Kidney (tissue), 14 donors: ENCODE results near the gene CD163L1. TPM values are rescaled to one million over a fixed set of nuclear protein-coding genes. Genes with fewer than 3 reads are reported as not detected.
A peak's percentile ranks its signal among the peaks of the same experiment; 100 is the strongest.

Experiments
- DNase-seq, 5 donors: peaks; one replicate each; pipeline ENCODE4 v3.0.0-alpha.2; 2013 to 2020
- FAIRE-seq: peaks from 2 replicates; lab custom pipeline; 2012; peaks lifted over from hg19 to GRCh38; lab: Jason Lieb, UNC
- H3K27ac ChIP-seq, 2 donors: one replicate each; pipeline ENCODE4 v1.7.0; 2013; ENCODE audit warnings: low read depth in 2 of 2, low read length in 2 of 2, inconsistent platforms in 1 of 2
- H3K27me3 ChIP-seq: one replicate; pipeline ENCODE4 v1.7.1; 2013; ENCODE audit warnings: low read length, inconsistent platforms; ENCODE audit not compliant: control insufficient read depth, insufficient read depth
- H3K36me3 ChIP-seq, 3 donors: one replicate each; pipeline versions ENCODE4 v1.7.0 to v1.7.1; 2013; ENCODE audit warnings: low read length in 3 of 3, control low read depth in 1 of 3, inconsistent platforms in 1 of 3; ENCODE audit not compliant: insufficient read depth in 3 of 3, control insufficient read depth in 2 of 3
- H3K4me1 ChIP-seq, 3 donors: one replicate each; pipeline versions ENCODE4 v1.7.0 to v1.7.1; 2013; ENCODE audit warnings: low read length in 3 of 3, inconsistent platforms in 1 of 3, low read depth in 1 of 3; ENCODE audit not compliant: control insufficient read depth in 2 of 3, insufficient read depth in 2 of 3
- H3K4me3 ChIP-seq, 3 donors: one replicate each; pipeline versions ENCODE4 v1.7.0 to v1.8.1; 2013; ENCODE audit warnings: low read length in 3 of 3, control low read depth in 1 of 3, inconsistent platforms in 1 of 3
- H3K9ac ChIP-seq, 3 donors: one replicate each; pipeline versions ENCODE4 v1.7.0 to v1.7.1; 2013; ENCODE audit warnings: low read length in 3 of 3, control low read depth in 1 of 3, inconsistent platforms in 1 of 3
- H3K9me3 ChIP-seq, 3 donors: one replicate each; pipeline versions ENCODE4 v1.7.0 to v1.7.1; 2013; ENCODE audit warnings: low read length in 3 of 3, control low read depth in 1 of 3, inconsistent platforms in 1 of 3; ENCODE audit not compliant: control insufficient read depth in 2 of 3, insufficient read depth in 1 of 3
- CTCF ChIP-seq: IDR thresholded peaks from 3 replicates; pipeline ENCODE4 v1.5.1; 2012; ENCODE audit warnings: mild to moderate bottlenecking, moderate library complexity, borderline replicate concordance; ENCODE audit not compliant: insufficient read depth; ENCODE audit errors: extremely low read depth
- intact Hi-C: fragments of 100-400 bp; cut with DNase I; formaldehyde crosslinking; loops from one replicate; pipeline ENCODE4 v1.11.1; 2022
- polyA plus RNA-seq: library from polyadenylated mRNA; stranded (reverse); fragments of 350-450 nt; fragmentation: Illumina TruSeq; extraction: RNeasy Lipid Tissue Mini Kit (QIAGEN cat#74804); gene quantifications from one replicate; pipeline ENCODE4 v1.2.3, GENCODE V29; 2014; ENCODE audit warnings: low read depth, low replicate concordance; ENCODE audit not compliant: insufficient read depth
- total RNA-seq: library from RNA; stranded (reverse); fragmentation: NEBNext Ultra II Directional; extraction: Animal tissue kit (Norgen Biotek cat#: 25700); gene quantifications from one replicate; pipeline ENCODE4 v1.2.1, GENCODE V29; 2021
- donor health status: control.
- donor health status: control.
- donor health status: control.
- donor health status: control.
- donor health status: control.
- donor health status: DM: yes; HTN: yes; CAD: no.
- donor health status: Normal renal cell carcinoma (clear cell type).

Gene CD163L1
- total and polyA plus RNA-seq, 2 donors from 2014 or later: 7.0 to 8.5 TPM

GRCh38 chr12:7375145-7375543 lies 68.8 kb downstream of the CD163L1 start:
- FAIRE-seq: no peak
- no peaks in the 10 kb centered on the region for H3K27me3 ChIP-seq
- intact Hi-C loops: no loop called here
- no peak overlapping the region for H3K9ac ChIP-seq
- TF ChIP-seq CTCF: no peak
- H3K36me3 ChIP-seq: no peaks in the 10 kb centered on the region
- H3K27ac ChIP-seq: no peak overlapping the region
- no peak for DNase-seq
- no peak overlapping the region for H3K4me3 ChIP-seq
- no peaks in the 10 kb centered on the region for H3K4me1 ChIP-seq
- H3K9me3 ChIP-seq: peaks cover 0 to 2% (median 0%) of the 10 kb centered on the region in 3 donors

- no peaks in the 10 kb centered on the region for H3K36me3 ChIP-seq
- intact Hi-C loops: no loop called here
- no peaks in the 10 kb centered on the region for H3K4me1 ChIP-seq
- H3K4me3 ChIP-seq: no peak overlapping the region
- no peak overlapping the region for H3K9ac ChIP-seq
- no peaks in the 10 kb centered on the region for H3K27me3 ChIP-seq
- DNase-seq (peak; percentile 27 to 58 (median 31)), FAIRE-seq (no peak)
- no peak overlapping the region for H3K27ac ChIP-seq
- peak; percentile 33 for TF ChIP-seq CTCF
- no peaks in the 10 kb centered on the region for H3K9me3 ChIP-seq
Observed at GRCh38 chr12:7374423-7375144, 69.4 kb downstream of the CD163L1 start.

- no peak for FAIRE-seq
- DNase-seq: no peak
- no peak overlapping the region for H3K9ac ChIP-seq
- no peaks in the 10 kb centered on the region for H3K27me3 ChIP-seq
- H3K27ac ChIP-seq: no peak overlapping the region
- TF ChIP-seq CTCF: no peak
- H3K9me3 ChIP-seq: no peaks in the 10 kb centered on the region
- H3K4me1 ChIP-seq: no peaks in the 10 kb centered on the region
- H3K4me3 ChIP-seq: no peak overlapping the region
- intact Hi-C loops: no loop called here
- no peaks in the 10 kb centered on the region for H3K36me3 ChIP-seq
Observed at GRCh38 chr12:7373226-7373625, 70.7 kb downstream of the CD163L1 start.

- Histone ChIP-seq H3K4me1 (no peaks in the 10 kb centered on the region), H3K4me3 (no peak overlapping the region), H3K36me3 (no peaks in the 10 kb centered on the region), H3K27me3 (no peaks in the 10 kb centered on the region), H3K9ac (no peak overlapping the region), H3K9me3 (no peaks in the 10 kb centered on the region), H3K27ac (no peak overlapping the region)
- intact Hi-C loops: no loop called here
- no peak for DNase-seq
- TF ChIP-seq CTCF: no peak
- FAIRE-seq: no peak
Observed at GRCh38 chr12:7369274-7369729, 74.7 kb downstream of the CD163L1 start.
